Measurements from ENCODE around the gene OR8D2. TPM values are rescaled to one million over a fixed set of nuclear protein-coding genes. Genes with fewer than 3 reads are reported as not detected.

The OR8D2 gene
- polyA plus RNA-seq, 1 donor (not counting 4 experiments of a cell fraction or from before 2014, with no cell fraction given) = not detected

DNA sequence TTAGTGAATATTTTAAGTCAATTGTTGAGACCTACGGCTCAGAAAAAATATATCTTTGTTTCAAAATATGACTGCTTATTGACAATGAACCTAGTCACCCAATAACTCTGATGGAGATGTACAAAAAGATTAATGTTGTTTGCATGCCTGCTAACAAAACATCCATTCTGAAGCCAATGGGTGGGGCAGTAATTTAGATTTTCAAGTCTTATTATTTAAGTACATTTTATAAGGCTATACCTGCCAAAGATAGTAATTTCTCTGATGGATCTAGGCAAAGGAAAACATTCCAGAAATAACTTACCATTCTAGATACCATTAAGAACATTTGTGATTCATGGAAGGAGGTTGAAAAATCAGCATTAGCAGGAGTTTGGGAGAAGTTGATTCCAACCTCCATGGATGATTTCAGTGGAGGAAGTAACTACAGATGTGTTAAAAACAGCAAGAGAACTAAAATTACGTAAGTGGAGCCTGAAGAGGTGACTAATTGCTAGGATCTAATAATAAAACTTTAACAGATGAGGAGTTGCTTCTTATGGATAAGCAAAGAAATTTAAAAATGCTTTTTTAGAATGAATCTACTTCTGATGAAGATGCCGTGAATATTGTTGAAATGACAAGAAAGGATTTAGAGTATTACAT is 26.4 kb upstream of the OR8D2 start:
- Histone ChIP-seq H4K20me1 (ENCODE audit: control insufficient read depth, extremely low read depth, insufficient read depth, low read length) (no peaks in the 10 kb centered on the region), H3K27me3 (ENCODE audit: control insufficient read depth, extremely low read depth, insufficient read depth, low read length) (no peaks in the 10 kb centered on the region), H3K4me3 (ENCODE audit: control insufficient read depth in 2 of 3, extremely low read depth in 1 of 3, insufficient read depth in 2 of 3, low read depth in 1 of 3, low read length in 3 of 3) (no peak overlapping the region), H3K9me3 (ENCODE audit: control insufficient read depth, low read depth, low read length) (no peaks in the 10 kb centered on the region), H2AFZ (ENCODE audit: control insufficient read depth, low read length) (no peak overlapping the region), H3K9me1 (ENCODE audit: control insufficient read depth, extremely low read depth, insufficient read depth, low read length) (no peaks in the 10 kb centered on the region), H3K27ac (ENCODE audit: control insufficient read depth, insufficient read depth, low read length) (no peak overlapping the region), H3K79me2 (ENCODE audit: control insufficient read depth, insufficient read depth, low read length) (no peaks in the 10 kb centered on the region), H3K4me1 (ENCODE audit: control insufficient read depth, extremely low read depth, insufficient read depth, low read length) (no peaks in the 10 kb centered on the region), H3K9ac (ENCODE audit: control insufficient read depth, extremely low read depth, insufficient read depth, low read length) (no peak overlapping the region), H3K4me2 (ENCODE audit: control insufficient read depth, extremely low read depth, insufficient read depth, low read depth, low read length) (no peak overlapping the region), H3K36me3 (ENCODE audit: control insufficient read depth in 2 of 2, extremely low read depth in 1 of 2, insufficient read depth in 2 of 2, low read length in 2 of 2) (no peaks in the 10 kb centered on the region)
- TF ChIP-seq, protein P1, sequence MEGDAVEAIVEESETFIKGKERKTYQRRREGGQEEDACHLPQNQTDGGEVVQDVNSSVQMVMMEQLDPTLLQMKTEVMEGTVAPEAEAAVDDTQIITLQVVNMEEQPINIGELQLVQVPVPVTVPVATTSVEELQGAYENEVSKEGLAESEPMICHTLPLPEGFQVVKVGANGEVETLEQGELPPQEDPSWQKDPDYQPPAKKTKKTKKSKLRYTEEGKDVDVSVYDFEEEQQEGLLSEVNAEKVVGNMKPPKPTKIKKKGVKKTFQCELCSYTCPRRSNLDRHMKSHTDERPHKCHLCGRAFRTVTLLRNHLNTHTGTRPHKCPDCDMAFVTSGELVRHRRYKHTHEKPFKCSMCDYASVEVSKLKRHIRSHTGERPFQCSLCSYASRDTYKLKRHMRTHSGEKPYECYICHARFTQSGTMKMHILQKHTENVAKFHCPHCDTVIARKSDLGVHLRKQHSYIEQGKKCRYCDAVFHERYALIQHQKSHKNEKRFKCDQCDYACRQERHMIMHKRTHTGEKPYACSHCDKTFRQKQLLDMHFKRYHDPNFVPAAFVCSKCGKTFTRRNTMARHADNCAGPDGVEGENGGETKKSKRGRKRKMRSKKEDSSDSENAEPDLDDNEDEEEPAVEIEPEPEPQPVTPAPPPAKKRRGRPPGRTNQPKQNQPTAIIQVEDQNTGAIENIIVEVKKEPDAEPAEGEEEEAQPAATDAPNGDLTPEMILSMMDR (optimal IDR thresholded peaks at IDR 0.05 in 1 of 3, IDR thresholded peaks at IDR 0.05 in 1 of 3, conservative IDR thresholded peaks at IDR 0.05 in 1 of 3; ENCODE audit: extremely low read depth in 1 of 3, insufficient read depth in 2 of 3, low read length in 3 of 3) = no peak
- TF ChIP-seq EZH2 (IDR thresholded peaks at IDR 0.05; ENCODE audit: low read length) = no peak
- dilution Hi-C loops (cut with MboI; ENCODE audit: extremely low pct_ligation_motif_present, low sequenced_read_pairs) = no loop called here
- DNase-seq (ENCODE audit: low read depth, low spot score) (no peak), FAIRE-seq (no peak)

- no peak overlapping the region for H3K27ac ChIP-seq (ENCODE audit: control insufficient read depth, insufficient read depth, low read length)
- no peaks in the 10 kb centered on the region for H3K4me1 ChIP-seq (ENCODE audit: control insufficient read depth, extremely low read depth, insufficient read depth, low read length)
- no peaks in the 10 kb centered on the region for H3K9me1 ChIP-seq (ENCODE audit: control insufficient read depth, extremely low read depth, insufficient read depth, low read length)
- no peaks in the 10 kb centered on the region for H4K20me1 ChIP-seq (ENCODE audit: control insufficient read depth, extremely low read depth, insufficient read depth, low read length)
- dilution Hi-C loops (cut with MboI; ENCODE audit: extremely low pct_ligation_motif_present, low sequenced_read_pairs) = no loop called here
- no peaks in the 10 kb centered on the region for H3K36me3 ChIP-seq (ENCODE audit: control insufficient read depth in 2 of 2, extremely low read depth in 1 of 2, insufficient read depth in 2 of 2, low read length in 2 of 2)
- no peak overlapping the region for H3K4me3 ChIP-seq (ENCODE audit: control insufficient read depth in 2 of 3, extremely low read depth in 1 of 3, insufficient read depth in 2 of 3, low read depth in 1 of 3, low read length in 3 of 3)
- no peak for DNase-seq (ENCODE audit: low read depth, low spot score)
- no peak for FAIRE-seq
- H3K27me3 ChIP-seq (ENCODE audit: control insufficient read depth, extremely low read depth, insufficient read depth, low read length) = no peaks in the 10 kb centered on the region
- no peaks in the 10 kb centered on the region for H3K9me3 ChIP-seq (ENCODE audit: control insufficient read depth, low read depth, low read length)
- TF ChIP-seq, protein P1 (optimal IDR thresholded peaks at IDR 0.05 in 1 of 3, IDR thresholded peaks at IDR 0.05 in 1 of 3, conservative IDR thresholded peaks at IDR 0.05 in 1 of 3; ENCODE audit: extremely low read depth in 1 of 3, insufficient read depth in 2 of 3, low read length in 3 of 3) = no peak
- no peak for TF ChIP-seq EZH2 (IDR thresholded peaks at IDR 0.05; ENCODE audit: low read length)
- no peak overlapping the region for H3K9ac ChIP-seq (ENCODE audit: control insufficient read depth, extremely low read depth, insufficient read depth, low read length)
- H3K4me2 ChIP-seq (ENCODE audit: control insufficient read depth, extremely low read depth, insufficient read depth, low read depth, low read length) = no peak overlapping the region
- H3K79me2 ChIP-seq (ENCODE audit: control insufficient read depth, insufficient read depth, low read length) = no peaks in the 10 kb centered on the region
- H2AFZ ChIP-seq (ENCODE audit: control insufficient read depth, low read length) = no peak overlapping the region
Measured at GRCh38 chr11:124344346-124344745, 24.3 kb upstream of the OR8D2 start.

All from keratinocyte (primary cell).